ENCODE measurements around the gene FBXL3.
A peak's percentile ranks its signal among the peaks of the same experiment; 100 is the strongest.
"Not testable (repeated sequence)": the region's sequence is repeated elsewhere in the genome, so short reads cannot be mapped to it uniquely, and the experiment has no call there.

FBXL3 gene

GRCh38 chr13:76983676-76984075 is 43.3 kb downstream of the FBXL3 start:
- DNase-seq (ENCODE audit: low spot score) = no peak

GRCh38 chr13:76982061-76982460 is 44.9 kb downstream of the FBXL3 start:
- no peak for DNase-seq (ENCODE audit: low spot score)

DNA sequence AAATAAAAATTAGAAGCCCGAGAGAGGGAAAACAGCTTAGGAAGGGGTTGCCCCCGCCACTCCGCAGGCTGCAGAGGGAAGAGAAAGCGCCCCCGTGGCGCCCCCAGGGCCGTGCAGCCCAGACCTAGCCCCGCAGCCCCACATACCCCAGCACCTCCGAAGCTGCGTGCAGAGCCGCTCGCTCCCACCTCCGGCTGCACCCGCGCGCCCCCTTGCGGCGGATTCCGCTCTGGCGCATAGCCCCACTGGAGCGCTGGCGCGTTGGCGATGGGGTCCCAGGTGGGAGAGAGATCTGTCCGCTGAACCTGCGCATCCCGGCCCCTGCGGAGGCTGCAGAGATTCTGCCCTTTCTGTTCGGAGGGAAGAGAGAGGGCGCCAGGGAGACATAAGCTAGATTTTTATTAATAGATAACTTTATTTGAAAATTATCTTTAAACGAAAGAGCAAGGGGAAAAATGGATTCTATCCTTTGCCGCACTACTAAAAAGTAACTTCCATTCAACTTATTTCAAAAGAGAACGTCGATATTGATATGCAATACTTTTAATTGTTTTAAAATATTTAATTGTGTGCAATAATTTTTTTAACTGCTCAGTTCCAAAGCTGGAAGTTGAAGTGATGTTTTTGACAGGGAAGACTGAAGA is 46.8 kb downstream of the FBXL3 start:
- DNase-seq (ENCODE audit: low spot score) = peak; percentile 74

DNA sequence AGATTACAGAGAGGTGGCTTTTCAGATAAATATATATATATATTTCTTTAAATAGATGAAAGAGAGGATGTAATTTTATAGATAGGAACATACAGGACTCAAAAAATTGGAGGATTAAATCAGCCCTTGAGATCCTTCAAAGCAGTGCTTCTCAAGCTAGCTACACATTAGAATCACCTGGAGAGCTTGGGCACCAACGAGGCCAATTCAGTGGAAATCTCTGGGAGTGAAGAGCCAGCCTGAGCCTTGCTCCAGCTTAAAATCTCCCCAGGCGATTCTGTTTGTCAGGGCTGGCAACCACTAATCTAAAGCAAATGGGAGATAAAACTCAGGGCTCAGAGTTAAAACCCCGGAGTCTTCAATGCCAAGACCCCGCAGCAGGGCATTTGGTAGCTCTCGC is 50.0 kb downstream of the FBXL3 start:
- no peak for DNase-seq (ENCODE audit: low spot score)

GRCh38 chr13:76976490-76976889 is 50.5 kb downstream of the FBXL3 start:
- no peak for DNase-seq (ENCODE audit: low spot score)

DNA sequence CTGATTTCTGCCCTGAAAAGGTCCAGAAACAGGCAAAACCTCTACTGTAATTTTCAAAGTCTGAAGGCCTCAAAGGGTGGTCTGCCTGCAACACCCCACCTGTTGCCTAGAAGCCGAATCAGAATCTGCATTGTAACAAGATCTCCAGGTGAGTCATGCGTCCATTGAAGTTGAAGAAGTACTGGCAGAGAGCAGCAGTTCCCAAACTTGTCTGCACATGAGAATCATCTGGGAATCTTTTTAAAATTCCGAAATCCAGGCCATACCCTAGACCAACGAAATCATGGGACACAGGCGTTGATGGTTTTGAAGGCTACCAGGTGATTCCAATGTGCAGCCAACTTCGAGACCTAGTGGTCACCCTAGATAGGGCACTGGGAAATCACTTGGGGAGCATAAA is 51.1 kb downstream of the FBXL3 start:
- DNase-seq (ENCODE audit: low spot score) = no peak

- no peak for DNase-seq (ENCODE audit: low spot score)
Measured at GRCh38 chr13:76974618-76974975, 52.4 kb downstream of the FBXL3 start.

- DNase-seq (ENCODE audit: low spot score) = no peak
Measured at GRCh38 chr13:76973920-76974617, 52.9 kb downstream of the FBXL3 start.

DNA sequence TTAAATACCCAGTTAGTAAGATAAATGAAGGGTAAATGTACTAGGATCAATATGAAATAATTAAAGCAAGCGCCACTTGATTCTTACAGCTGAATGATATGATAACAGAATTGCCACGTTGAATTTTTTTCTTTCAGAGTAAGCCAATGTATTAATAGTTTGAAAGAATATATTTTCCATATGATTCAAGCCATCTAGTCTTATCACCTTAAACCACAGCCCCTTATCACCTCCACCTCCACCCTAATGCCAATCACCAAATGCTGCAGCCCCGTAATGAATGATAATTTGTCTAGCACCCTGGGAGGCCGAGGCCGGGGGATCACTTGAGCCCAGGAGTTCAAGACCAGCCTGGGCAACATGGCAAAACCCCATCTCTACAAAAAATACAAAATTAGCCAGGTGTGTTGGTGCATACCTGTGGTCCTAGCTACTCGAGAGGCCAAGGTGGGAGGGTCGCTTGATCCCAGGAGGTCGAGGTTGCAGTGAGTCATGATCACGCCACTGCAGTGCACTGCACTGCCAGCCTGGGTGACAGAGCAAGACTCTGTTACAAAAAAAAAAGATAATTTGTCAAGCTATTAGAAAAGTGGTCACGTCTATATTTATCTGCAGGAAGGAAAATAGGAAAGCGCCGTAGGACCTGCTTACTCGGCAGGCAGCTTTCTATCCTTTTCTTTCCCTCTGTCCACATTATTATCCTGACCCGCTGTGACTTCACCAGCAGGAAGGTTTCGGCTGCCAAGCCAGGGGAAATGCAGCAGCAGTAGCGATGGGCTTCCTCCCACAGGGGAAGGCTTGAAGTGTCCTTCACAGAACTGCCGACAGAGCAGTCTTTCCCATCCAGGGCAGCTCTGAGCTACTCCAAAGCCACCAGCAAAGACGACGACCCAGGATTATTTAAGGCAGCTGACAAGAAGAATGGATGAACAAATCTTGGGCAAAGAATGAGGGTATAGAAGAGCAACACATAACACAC is 54.8 kb downstream of the FBXL3 start:
- peak; percentile 13 for DNase-seq (ENCODE audit: low spot score)

DNA sequence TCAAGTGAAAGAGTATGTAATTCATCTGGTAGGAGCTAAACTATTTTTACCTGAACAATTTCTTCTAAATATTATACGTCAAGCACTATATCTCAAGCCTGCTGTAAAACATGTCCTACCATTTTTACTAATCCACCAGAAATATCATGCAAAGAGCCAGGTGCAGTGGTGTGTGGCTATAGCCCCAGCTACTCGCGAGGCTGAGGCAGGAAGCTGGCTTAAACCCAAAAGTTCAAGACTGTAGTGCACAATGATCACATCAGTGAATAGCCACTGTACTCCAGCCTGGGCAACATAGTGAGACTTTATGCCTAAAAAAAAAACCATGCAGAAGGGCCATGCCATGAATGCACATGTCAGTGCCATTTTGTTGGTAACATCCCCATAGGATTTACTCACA is 55.7 kb downstream of the FBXL3 start:
- DNase-seq (ENCODE audit: low spot score) = no peak

DNA sequence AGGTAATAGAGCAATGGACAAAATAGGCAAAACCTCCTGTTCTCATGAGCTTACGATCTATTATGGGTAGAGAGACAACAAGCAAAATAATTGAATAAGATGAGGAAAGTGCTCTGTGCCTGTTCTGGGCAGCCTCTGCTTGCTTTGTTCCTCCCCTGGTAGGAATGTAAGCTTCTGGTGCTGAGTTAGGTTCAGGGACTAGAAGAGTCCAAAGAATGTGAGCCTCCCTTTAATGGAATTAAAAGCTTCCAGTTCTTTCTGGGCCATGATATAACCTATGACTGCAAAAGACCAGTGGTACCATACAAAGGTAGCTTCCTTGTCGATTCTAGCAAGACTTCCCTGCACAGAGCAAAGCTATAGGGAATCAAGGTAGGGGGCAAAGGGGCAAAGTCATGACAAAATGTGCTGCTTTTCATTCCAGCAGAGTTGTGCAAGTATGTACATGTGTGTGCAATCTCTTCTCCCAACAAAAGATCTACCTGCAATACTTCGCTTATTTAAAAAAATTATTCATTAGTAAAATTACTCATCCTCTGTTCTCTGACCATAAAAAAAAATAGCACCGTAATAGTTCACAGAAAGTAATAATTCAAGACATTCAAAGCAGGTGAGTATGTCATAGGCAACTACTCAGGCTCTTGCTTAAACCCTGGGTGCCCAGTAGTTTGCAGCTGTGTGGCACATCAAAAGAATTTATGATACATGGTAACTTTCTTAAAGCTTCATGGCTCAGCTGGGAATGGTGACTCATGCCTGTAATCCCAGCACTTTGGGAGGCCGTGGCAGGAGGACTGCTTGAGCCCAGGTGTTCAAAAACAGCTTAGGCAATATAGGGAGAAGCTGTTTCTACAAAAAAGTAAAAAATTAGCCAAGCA is 57.2 kb downstream of the FBXL3 start:
- DNase-seq (ENCODE audit: low spot score) = no peak

DNA sequence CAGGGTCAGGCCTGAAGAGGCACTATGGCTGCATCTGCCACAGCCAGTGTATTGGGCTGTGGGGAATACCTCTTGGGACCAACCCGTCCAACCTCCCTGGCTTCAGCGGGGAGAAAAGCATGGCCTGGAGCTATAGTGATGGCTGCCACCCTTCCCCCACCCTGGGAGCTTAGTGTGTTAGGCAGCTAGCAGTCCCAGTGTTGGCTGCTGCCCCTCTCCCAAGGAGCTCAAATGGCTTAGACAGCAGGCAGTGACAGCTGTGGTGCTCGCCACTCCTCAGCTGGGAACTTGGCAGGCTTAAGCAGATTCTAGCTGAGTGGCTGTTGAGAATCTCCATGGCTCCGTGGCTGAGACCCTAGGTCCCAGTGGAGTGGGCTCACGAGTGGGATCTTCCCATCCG is 58.9 kb downstream of the FBXL3 start:
- DNase-seq (ENCODE audit: low spot score) = no peak

DNA sequence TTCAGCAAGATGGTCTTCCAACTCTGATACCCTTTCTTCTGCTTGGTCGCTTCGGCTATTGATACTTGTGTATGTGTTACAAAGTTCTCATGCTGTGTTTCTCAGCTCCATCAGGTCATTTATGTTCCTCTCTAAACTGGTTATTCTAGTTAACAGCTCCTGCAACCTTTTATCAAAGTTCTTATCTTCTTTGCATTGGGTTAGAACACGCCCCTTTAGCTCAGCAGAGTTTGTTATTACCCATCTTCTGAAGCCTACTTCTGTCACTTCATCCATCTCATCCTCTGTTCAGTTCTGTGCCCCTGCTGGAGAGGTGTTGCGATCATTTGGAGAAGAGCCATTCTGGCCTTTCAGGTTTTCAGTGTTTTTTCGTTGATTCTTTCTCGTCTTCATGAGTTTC is 59.9 kb downstream of the FBXL3 start:
- no peak for DNase-seq (ENCODE audit: low spot score)

DNA sequence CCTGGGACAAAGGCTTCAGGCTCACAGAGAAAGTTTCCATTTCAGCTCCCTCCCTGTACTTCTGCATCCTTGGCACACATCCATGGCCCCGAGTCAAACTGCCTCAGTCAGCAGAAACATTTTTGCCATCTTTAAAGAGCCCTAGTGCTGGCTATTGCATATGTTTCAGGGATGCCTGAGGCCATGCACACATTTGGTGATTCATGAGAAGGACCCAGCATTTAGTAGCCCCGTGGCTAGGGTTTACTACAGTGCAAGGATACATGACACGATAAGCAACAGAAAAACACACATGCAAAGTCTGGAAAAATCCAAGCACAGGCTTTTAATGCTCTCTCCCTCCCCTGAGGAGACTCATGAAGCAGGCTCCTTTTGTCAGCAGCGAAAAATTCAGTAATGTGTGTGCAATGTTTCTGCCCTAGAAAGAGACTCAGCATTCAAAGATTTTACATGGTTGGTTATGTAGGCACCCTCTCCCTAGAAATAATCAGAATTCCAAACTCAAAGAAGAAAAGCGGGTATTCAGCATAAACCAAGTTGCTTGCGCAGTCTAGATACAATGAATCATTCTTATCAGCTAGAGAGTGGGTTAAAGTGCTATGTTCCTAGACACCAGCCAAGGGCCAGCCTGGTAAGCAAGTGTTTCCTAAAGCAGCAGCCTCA is 61.1 kb downstream of the FBXL3 start:
- peak; percentile 58 for DNase-seq (ENCODE audit: low spot score)

DNA sequence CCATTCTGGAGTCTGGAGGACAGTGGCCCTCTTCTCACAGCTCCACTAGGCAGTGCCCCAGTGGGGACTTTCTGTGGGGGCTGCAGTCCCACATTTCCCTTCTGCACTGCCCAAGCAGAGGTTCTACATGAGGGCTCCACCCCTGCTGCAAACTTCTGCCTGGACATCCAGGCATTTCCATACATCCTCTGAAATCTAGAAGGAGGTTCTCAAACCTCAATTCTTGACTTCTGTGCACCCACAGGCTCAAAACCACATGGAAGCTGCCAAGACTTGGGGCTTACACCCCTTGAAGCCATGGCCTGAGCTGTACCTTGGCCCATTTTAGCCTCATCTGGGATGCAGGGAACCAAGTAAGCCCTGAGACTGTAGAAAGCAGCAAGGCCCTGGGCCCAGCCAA is 67.2 kb downstream of the FBXL3 start:
- DNase-seq (ENCODE audit: low spot score) = not testable (repeated sequence)

DNA sequence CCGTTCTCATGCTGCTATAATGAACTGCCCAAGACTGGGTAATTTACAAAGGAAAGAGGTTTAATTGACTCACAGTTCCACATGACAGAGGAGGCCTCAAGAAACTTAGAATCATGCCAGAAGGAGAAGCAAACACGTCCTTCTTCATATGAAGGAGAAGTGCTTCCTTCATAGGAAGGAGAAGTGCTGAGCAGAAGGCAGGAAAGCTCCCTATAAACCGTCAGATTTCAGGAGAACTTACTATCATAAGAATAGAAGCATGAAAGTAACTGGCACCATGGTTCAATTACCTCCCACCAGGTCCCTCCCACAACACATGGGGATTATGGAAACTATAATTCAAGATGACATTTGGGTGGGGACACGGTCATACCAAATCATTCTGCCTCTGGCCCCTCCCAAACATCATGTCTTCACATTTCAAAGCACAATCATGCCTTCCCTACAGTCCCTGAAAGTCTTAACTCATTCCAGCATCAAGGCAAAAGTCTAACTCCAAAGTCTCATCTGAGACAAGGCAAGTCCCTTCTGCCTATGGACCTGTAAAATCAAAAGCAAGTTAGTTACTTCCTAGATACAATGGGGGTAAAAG is 68.0 kb downstream of the FBXL3 start:
- no peak for DNase-seq (ENCODE audit: low spot score)

GRCh38 chr13:76955661-76956060 is 71.3 kb downstream of the FBXL3 start:
- no peak for DNase-seq (ENCODE audit: low spot score)
